B cell (primary cell): ENCODE measurements around the gene CAPRIN2. TPM values are rescaled to one million over a fixed set of nuclear protein-coding genes. Genes with fewer than 3 reads are reported as not detected.
A peak's percentile ranks its signal among the peaks of the same experiment; 100 is the strongest.

Experiments used
- ATAC-seq: fragments of 200-7000 bp; cut with Tn5 transposase; one replicate; pipeline ENCODE4 v1.10.0; 2021; ENCODE audit warnings: low read depth, mild to moderate bottlenecking, moderate number of reproducible peaks, moderate library complexity
- CTCF ChIA-PET: fragments of 350-600 bp; sonication (Branson Sonifier 250); formaldehyde crosslinking; loops from one replicate; lab custom pipeline; 2021; ENCODE audit warnings: antibody characterized with exemption, inconsistent platforms; lab: Charles Lee
- POLR2A ChIA-PET: fragments of 350-600 bp; sonication (Branson Sonifier 250); formaldehyde crosslinking; loops from one replicate; lab custom pipeline; 2021; ENCODE audit warnings: antibody characterized with exemption; lab: Charles Lee
- DNase-seq: peaks from one replicate; pipeline ENCODE4 v3.0.0; 2013
- H2AFZ ChIP-seq: 2 replicates; pipeline ENCODE4 v1.6.1; 2012; ENCODE audit warnings: mild to moderate bottlenecking, low read depth, low read length; ENCODE audit not compliant: insufficient read depth, poor library complexity, severe bottlenecking
- H3K27ac ChIP-seq, 2 donors: 1 replicate in 1 of 2; 2 replicates in 1 of 2; pipeline ENCODE4 v1.5.1; 2012 to 2013; ENCODE audit warnings: low read length in 2 of 2, mild to moderate bottlenecking in 2 of 2, moderate library complexity in 1 of 2
- H3K27me3 ChIP-seq, 4 experiments: fragments of 200-600 bp in 1 of 4; sonication (generic) in 1 of 4; replicated peaks in 1 of 4; 1 replicate in 2 of 4; 2 replicates in 2 of 4; pipeline versions ENCODE4 v1.6.1 to v1.7.0; 2013 to 2016; ENCODE audit warnings: low read length in 3 of 4, mild to moderate bottlenecking in 2 of 4, mixed read lengths in 1 of 4, moderate library complexity in 1 of 4; ENCODE audit not compliant: insufficient read depth in 4 of 4, control insufficient read depth in 3 of 4; ENCODE audit errors: control extremely low read depth in 1 of 4
- H3K36me3 ChIP-seq, 2 experiments: replicated peaks in 1 of 2; 1 replicate in 1 of 2; 2 replicates in 1 of 2; pipeline versions ENCODE4 v1.6.1 to v1.7.1; 2013; ENCODE audit warnings: low read length in 1 of 2; ENCODE audit not compliant: insufficient read depth in 2 of 2, control insufficient read depth in 1 of 2; ENCODE audit errors: control extremely low read depth in 1 of 2, extremely low read depth in 1 of 2
- H3K4me1 ChIP-seq, 2 donors: fragments of 200-600 bp in 1 of 2; sonication (generic) in 1 of 2; 1 replicate in 1 of 2; 2 replicates in 1 of 2; pipeline versions ENCODE4 v1.5.1 to v1.6.1; 2013 to 2017; ENCODE audit warnings: low read length in 2 of 2; ENCODE audit not compliant: control insufficient read depth in 2 of 2, insufficient read depth in 2 of 2
- H3K4me2 ChIP-seq: replicated peaks from 2 replicates; pipeline ENCODE3; 2012; ENCODE audit warnings: mild to moderate bottlenecking, low read depth, low read length; ENCODE audit not compliant: poor library complexity, severe bottlenecking
- H3K4me3 ChIP-seq, 5 experiments: fragments of 200-600 bp in 1 of 5; sonication (generic) in 1 of 5; 1 replicate in 3 of 5; 2 replicates in 2 of 5; pipeline versions ENCODE4 v1.5.1 to v1.7.0; 2011 to 2016; ENCODE audit warnings: low read length in 4 of 5, mild to moderate bottlenecking in 4 of 5, low read depth in 2 of 5, control low read depth in 1 of 5, moderate library complexity in 1 of 5; ENCODE audit not compliant: insufficient read depth in 1 of 5; ENCODE audit errors: control extremely low read depth in 1 of 5, extremely low read depth in 1 of 5
- H3K79me2 ChIP-seq: fragments of 200-600 bp; sonication (generic); one replicate; pipeline ENCODE4 v1.6.0; 2016; ENCODE audit warnings: low read length; ENCODE audit not compliant: control insufficient read depth, insufficient read depth
- H3K9ac ChIP-seq: fragments of 200-600 bp; sonication (generic); 2 replicates; pipeline ENCODE4 v1.6.1; 2017; ENCODE audit warnings: mild to moderate bottlenecking, low read length, moderate library complexity
- H3K9me3 ChIP-seq, 3 donors: one replicate each; pipeline versions ENCODE4 v1.6.1 to v1.7.1; 2013; ENCODE audit warnings: low read length in 2 of 3; ENCODE audit not compliant: control insufficient read depth in 2 of 3, insufficient read depth in 1 of 3; ENCODE audit errors: control extremely low read depth in 1 of 3
- H4K20me1 ChIP-seq: 2 replicates; pipeline ENCODE4 v1.6.0; 2012; ENCODE audit warnings: mild to moderate bottlenecking, low read length; ENCODE audit not compliant: insufficient read depth, control insufficient read depth, poor library complexity, severe bottlenecking
- H3K27ac Mint-ChIP-seq: one replicate; pipeline ENCODE4 v1.8.0; 2021; ENCODE audit warnings: mixed read lengths
- H3K27me3 Mint-ChIP-seq: one replicate; pipeline ENCODE4 v1.8.0; 2021; ENCODE audit warnings: mixed read lengths
- H3K4me1 Mint-ChIP-seq: one replicate; pipeline ENCODE4 v1.8.0; 2021; ENCODE audit warnings: mixed read lengths
- H3K4me3 Mint-ChIP-seq: one replicate; pipeline ENCODE4 v1.8.0; 2021; ENCODE audit warnings: mixed read lengths
- H3K9me3 Mint-ChIP-seq: one replicate; pipeline ENCODE4 v1.8.0; 2022; ENCODE audit warnings: mixed read lengths; ENCODE audit not compliant: insufficient read depth
- CTCF ChIP-seq: fragments of 200-600 bp; IDR thresholded peaks from one replicate; pipeline ENCODE4 v1.8.0; 2022; ENCODE audit warnings: antibody characterized with exemption, mild to moderate bottlenecking
- EZH2 ChIP-seq: IDR thresholded peaks from 2 replicates; pipeline ENCODE4 v1.6.1; 2012; ENCODE audit warnings: borderline replicate concordance, low read depth, mild to moderate bottlenecking, moderate library complexity, low read length; ENCODE audit not compliant: insufficient read depth, poor library complexity, severe bottlenecking
- WGBS: methylation state at CpG from one replicate; pipeline ENCODE4 v1.1.5; 2013; ENCODE audit warnings: missing lambda C conversion rate; ENCODE audit not compliant: insufficient coverage; 5-methylcytosine and 5-hydroxymethylcytosine counted together
- intact Hi-C: fragments of 100-400 bp; cut with micrococcal nuclease; formaldehyde crosslinking; loops from one replicate; pipeline ENCODE4 v1.10.0; 2022
- polyA plus RNA-seq: library from polyadenylated mRNA; depleted of rRNA; stranded (reverse); fragments of >200 nt; gene quantifications from 2 replicates; pipeline ENCODE4 v1.2.3, GENCODE V29; 2012
- total RNA-seq, 2 donors: library from RNA; stranded (reverse); fragments of 120-200 nt in 1 of 2; gene quantifications; 1 replicate in 1 of 2; 2 replicates in 1 of 2; pipeline versions ENCODE4 v1.2.3 to v1.2.4, GENCODE V29; 2013 to 2022

CAPRIN2 gene
- total and polyA plus RNA-seq, 2 donors (not counting 1 experiment from before 2014, with no cell fraction given): 31.3 to 57.8 TPM

- no peaks in the 10 kb centered on the region for H3K36me3 ChIP-seq
- H3K79me2 ChIP-seq: no peaks in the 10 kb centered on the region
- Mint-ChIP-seq H3K4me1 (peaks cover 14% of the 10 kb centered on the region), H3K27me3 (peaks cover 52% of the 10 kb centered on the region), H3K27ac (no peak overlapping the region), H3K4me3 (peak overlapping the region; percentile 44), H3K9me3 (no peaks in the 10 kb centered on the region)
- no peak overlapping the region for H2AFZ ChIP-seq
- H3K4me1 ChIP-seq: peaks cover 18 to 19% of the 10 kb centered on the region in 2 donors
- H3K9me3 ChIP-seq: no peaks in the 10 kb centered on the region
- intact Hi-C loops: loop anchor here (5.0 kb wide), 1 partner anchor 40 kb away; no protein-coding TSS in a partner anchor
- POLR2A ChIA-PET: no interaction called here
- no peak overlapping the region for H3K4me3 ChIP-seq
- H3K27me3 ChIP-seq: peaks cover 0 to 40% (median 15%) of the 10 kb centered on the region in 4 experiments
- DNase-seq (no peak), ATAC-seq (no peak)
- CTCF ChIA-PET: no interaction called here
- no peak overlapping the region for H3K9ac ChIP-seq
- 100% methylated on average over 2 of the region's 4 CpGs for WGBS
- H4K20me1 ChIP-seq: no peaks in the 10 kb centered on the region
- H3K4me2 ChIP-seq: no peak overlapping the region
- no peak overlapping the region for H3K27ac ChIP-seq
- no peak for TF ChIP-seq CTCF
- TF ChIP-seq EZH2: no peak
Observed at GRCh38 chr12:30797689-30798088, 42.9 kb upstream of the CAPRIN2 start.

GRCh38 chr12:30796891-30797371 lies 42.2 kb upstream of the CAPRIN2 start:
- no peaks in the 10 kb centered on the region for H3K9me3 ChIP-seq
- H2AFZ ChIP-seq: peak overlapping the region; percentile 73
- no peaks in the 10 kb centered on the region for H4K20me1 ChIP-seq
- H3K79me2 ChIP-seq: no peaks in the 10 kb centered on the region
- H3K9ac ChIP-seq: no peak overlapping the region
- TF ChIP-seq CTCF: no peak
- no peak for TF ChIP-seq EZH2
- H3K27ac Mint-ChIP-seq: no peak overlapping the region
- peak overlapping the region in 1 of 5 experiments; percentile 52 for H3K4me3 ChIP-seq
- H3K27me3 Mint-ChIP-seq: peaks cover 55% of the 10 kb centered on the region
- no peaks in the 10 kb centered on the region for H3K36me3 ChIP-seq
- H3K4me3 Mint-ChIP-seq: peak overlapping the region; percentile 78
- peaks cover 14% of the 10 kb centered on the region for H3K4me1 Mint-ChIP-seq
- CTCF ChIA-PET: interaction anchor here (1.0 kb wide), 1 partner anchor 44 kb away, joined by 3 read pairs; no protein-coding TSS in a partner anchor
- intact Hi-C loops: loop anchor here (5.0 kb wide), 1 partner anchor 40 kb away; no protein-coding TSS in a partner anchor
- DNase-seq: no peak
- 19% methylated on average over 13 of the region's 22 CpGs for WGBS
- H3K9me3 Mint-ChIP-seq: no peaks in the 10 kb centered on the region
- POLR2A ChIA-PET: no interaction called here
- H3K4me2 ChIP-seq: peak overlapping the region; percentile 86
- H3K27me3 ChIP-seq: peaks cover 0 to 43% (median 15%) of the 10 kb centered on the region in 4 experiments
- H3K27ac ChIP-seq: no peak overlapping the region
- ATAC-seq: no peak
- H3K4me1 ChIP-seq: peaks cover 18 to 19% of the 10 kb centered on the region in 2 donors
